Upper lobe of right lung (tissue), 1 donor: ENCODE measurements around the gene NFKB1. TPM values are rescaled to one million over a fixed set of nuclear protein-coding genes. Genes with fewer than 3 reads are reported as not detected.

ENCODE experiments used
- ATAC-seq: fragments of 200-7000 bp; cut with Tn5 transposase; one replicate; pipeline ENCODE4 v1.9.1; 2020; ENCODE audit warnings: mild to moderate bottlenecking, moderate library complexity
- DNase-seq: peaks from one replicate; pipeline ENCODE4 v3.0.0-alpha.2; 2020
- H3K27ac ChIP-seq: fragments of 200-600 bp; one replicate; pipeline ENCODE4 v1.8.0; 2022
- H3K27me3 ChIP-seq: fragments of 200-600 bp; one replicate; pipeline ENCODE4 v1.8.0; 2022; ENCODE audit warnings: mild to moderate bottlenecking
- H3K36me3 ChIP-seq: fragments of 200-600 bp; one replicate; pipeline ENCODE4 v1.8.0; 2022
- H3K4me1 ChIP-seq: fragments of 200-600 bp; one replicate; pipeline ENCODE4 v1.8.0; 2022
- H3K4me3 ChIP-seq: fragments of 200-600 bp; one replicate; pipeline ENCODE4 v1.8.0; 2022; ENCODE audit warnings: mild to moderate bottlenecking
- H3K9me3 ChIP-seq: fragments of 200-600 bp; one replicate; pipeline ENCODE4 v1.8.0; 2022
- CTCF ChIP-seq: fragments of 200-600 bp; IDR thresholded peaks from one replicate; pipeline ENCODE4 v1.8.0; 2022; ENCODE audit warnings: antibody characterized with exemption
- intact Hi-C: fragments of 100-400 bp; cut with DNase I; formaldehyde crosslinking; loops from one replicate; pipeline ENCODE4 v1.11.0; 2022
- total RNA-seq: library from RNA; stranded (reverse); fragmentation: NEBNext Ultra II Directional; extraction: Animal tissue kit (Norgen Biotek cat#: 25700); gene quantifications from one replicate; pipeline ENCODE4 v1.2.1, GENCODE V29; 2021
- donor health status: DM: no; HTN: yes; CAD: no; lungs with severe emphysema.

NFKB1 gene
- total RNA-seq, 1 donor from 2014 or later, result 48.8 TPM

- Histone ChIP-seq H3K27me3 (no peaks in the 10 kb centered on the region), H3K4me3 (no peak overlapping the region), H3K4me1 (no peaks in the 10 kb centered on the region), H3K27ac (no peak overlapping the region), H3K9me3 (no peaks in the 10 kb centered on the region), H3K36me3 (no peaks in the 10 kb centered on the region)
- no peak for TF ChIP-seq CTCF
- intact Hi-C loops, result no loop called here
- DNase-seq (no peak), ATAC-seq (no peak)
These were observed 8.5 kb upstream of the NFKB1 start for GRCh38 chr4:102492531-102493241.

DNA sequence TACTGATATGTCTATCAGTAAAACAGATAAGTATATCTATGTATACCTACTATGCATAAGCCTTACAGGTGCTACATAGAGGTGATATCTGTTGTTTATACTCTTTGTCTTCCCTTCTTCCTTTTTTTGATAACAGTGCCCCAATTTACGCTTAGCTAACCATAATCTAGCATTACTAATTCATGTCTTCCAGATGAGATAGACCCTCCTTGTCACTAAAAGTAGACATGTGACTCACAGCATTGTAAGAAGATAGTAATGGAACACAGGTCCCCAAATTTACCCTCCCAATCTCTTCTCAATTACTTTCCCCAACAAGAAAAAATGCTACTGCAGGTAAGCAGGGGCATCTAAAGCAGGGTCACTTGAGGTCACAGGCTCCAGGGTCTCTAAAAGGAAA is 7.9 kb upstream of the NFKB1 start:
- no peak overlapping the region for H3K27ac ChIP-seq
- H3K9me3 ChIP-seq, result no peaks in the 10 kb centered on the region
- H3K27me3 ChIP-seq, result no peaks in the 10 kb centered on the region
- H3K4me3 ChIP-seq, result no peak overlapping the region
- ATAC-seq, result no peak
- H3K36me3 ChIP-seq, result no peaks in the 10 kb centered on the region
- DNase-seq, result no peak
- intact Hi-C loops, result no loop called here
- TF ChIP-seq CTCF, result no peak
- no peaks in the 10 kb centered on the region for H3K4me1 ChIP-seq

DNA sequence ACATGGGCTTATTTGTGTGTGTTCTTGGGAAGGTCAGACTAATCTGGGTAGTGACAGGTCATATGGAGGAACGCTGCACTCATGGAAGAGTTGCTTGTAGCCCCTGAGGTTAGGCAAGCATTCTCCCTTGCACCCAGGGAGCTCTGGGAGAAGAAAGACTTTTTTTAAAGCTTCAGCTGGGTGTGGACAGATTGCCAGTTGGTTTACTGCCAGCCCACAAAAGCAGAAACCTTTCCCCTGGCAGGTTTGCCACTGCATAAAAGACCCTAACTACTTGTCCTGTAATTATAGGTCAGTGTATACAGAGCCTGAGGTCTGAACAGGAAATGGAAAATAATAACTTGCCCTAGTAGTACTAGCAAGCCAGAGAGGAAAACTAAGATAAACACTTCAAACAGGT is 7.4 kb upstream of the NFKB1 start:
- Histone ChIP-seq H3K27ac (no peak overlapping the region), H3K9me3 (no peaks in the 10 kb centered on the region), H3K4me1 (no peaks in the 10 kb centered on the region), H3K4me3 (no peak overlapping the region), H3K27me3 (no peaks in the 10 kb centered on the region), H3K36me3 (no peaks in the 10 kb centered on the region)
- ATAC-seq (peak; percentile 59), DNase-seq (no peak)
- no peak for TF ChIP-seq CTCF
- intact Hi-C loops, result no loop called here

GRCh38 chr4:102494603-102495002 is 6.6 kb upstream of the NFKB1 start:
- Histone ChIP-seq H3K4me3 (no peak overlapping the region), H3K27me3 (no peaks in the 10 kb centered on the region), H3K27ac (no peak overlapping the region), H3K4me1 (no peaks in the 10 kb centered on the region), H3K9me3 (no peaks in the 10 kb centered on the region), H3K36me3 (no peaks in the 10 kb centered on the region)
- intact Hi-C loops, result no loop called here
- no peak for DNase-seq
- TF ChIP-seq CTCF, result no peak
- no peak for ATAC-seq

DNA sequence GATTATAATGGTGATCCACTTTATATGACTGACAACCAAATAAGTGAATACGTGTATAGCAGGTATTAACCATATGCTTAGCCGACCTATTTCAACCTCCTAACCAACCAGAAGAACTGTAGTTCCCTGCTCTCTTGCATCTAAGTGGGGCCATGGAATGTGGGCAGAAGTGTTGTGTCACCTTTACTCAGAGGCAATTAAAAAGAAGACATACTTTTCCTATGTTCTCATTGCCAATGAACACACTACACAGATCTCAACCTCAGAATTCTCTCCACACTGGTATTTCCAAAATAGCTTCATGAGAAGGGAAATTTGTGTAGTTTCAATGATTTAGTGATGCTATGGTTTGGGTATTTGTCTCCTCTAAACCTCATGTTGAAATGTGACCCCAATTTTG is 3.2 kb upstream of the NFKB1 start:
- Histone ChIP-seq H3K36me3 (no peaks in the 10 kb centered on the region), H3K9me3 (no peaks in the 10 kb centered on the region), H3K4me3 (no peak overlapping the region), H3K27me3 (no peaks in the 10 kb centered on the region), H3K27ac (no peak overlapping the region), H3K4me1 (peaks cover 13% of the 10 kb centered on the region)
- ATAC-seq (no peak), DNase-seq (no peak)
- no peak for TF ChIP-seq CTCF
- intact Hi-C loops, result no loop called here

DNA sequence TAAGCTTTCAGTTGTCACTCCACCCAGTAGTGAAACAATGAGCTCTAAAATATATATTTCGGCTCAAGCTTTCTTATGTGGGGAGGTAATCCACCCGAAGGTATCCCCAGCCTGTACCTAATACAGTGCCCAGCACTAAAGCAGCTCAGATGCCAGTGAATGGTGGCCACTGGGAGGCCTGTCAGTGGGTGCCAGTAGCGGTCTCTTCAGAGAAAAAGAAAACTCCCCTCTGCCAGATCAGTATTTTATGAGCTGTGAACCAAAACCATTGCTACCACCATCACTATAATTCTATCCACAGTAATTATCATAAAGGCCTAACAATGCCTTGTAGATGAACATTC is 835 bp upstream of the NFKB1 start:
- no peak for DNase-seq
- H3K36me3 ChIP-seq, result no peaks in the 10 kb centered on the region
- intact Hi-C loops, result no loop called here
- no peaks in the 10 kb centered on the region for H3K27me3 ChIP-seq
- peak overlapping the region; percentile 92 for H3K4me3 ChIP-seq
- H3K27ac ChIP-seq, result peak overlapping the region; percentile 98
- no peaks in the 10 kb centered on the region for H3K9me3 ChIP-seq
- H3K4me1 ChIP-seq, result peaks cover 35% of the 10 kb centered on the region
- no peak for ATAC-seq
- peak; percentile 3 for TF ChIP-seq CTCF
